ENCODE measurements around the gene DIPK1B.
"Not testable (repeated sequence)": the region's sequence is repeated elsewhere in the genome, so short reads cannot be mapped to it uniquely, and the experiment has no call there.

DIPK1B gene

GRCh38 chr9:136698635-136699246 lies 13.6 kb upstream of the DIPK1B start:
- no peak for DNase-seq (ENCODE audit: low spot score)

DNA sequence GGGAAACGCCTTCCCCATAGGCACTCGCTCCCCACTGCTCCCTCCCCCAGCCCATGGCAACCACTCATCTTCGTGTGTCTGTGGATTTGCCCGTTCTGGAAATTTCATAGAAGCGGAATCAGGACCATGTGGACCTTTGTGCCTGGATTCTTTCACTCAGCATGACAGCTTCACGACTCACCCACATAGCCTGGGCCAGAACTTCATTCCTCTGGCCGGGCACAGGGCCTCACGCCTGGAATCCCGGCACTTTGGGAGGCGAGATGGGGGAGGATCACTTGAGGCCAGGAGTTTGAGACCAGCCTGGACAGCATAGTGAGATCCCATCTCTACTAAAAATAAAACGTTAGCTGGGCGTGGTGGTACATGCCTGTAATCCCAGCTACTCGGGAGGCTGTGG lies 12.1 kb upstream of the DIPK1B start:
- DNase-seq (ENCODE audit: low spot score) = no peak

DNA sequence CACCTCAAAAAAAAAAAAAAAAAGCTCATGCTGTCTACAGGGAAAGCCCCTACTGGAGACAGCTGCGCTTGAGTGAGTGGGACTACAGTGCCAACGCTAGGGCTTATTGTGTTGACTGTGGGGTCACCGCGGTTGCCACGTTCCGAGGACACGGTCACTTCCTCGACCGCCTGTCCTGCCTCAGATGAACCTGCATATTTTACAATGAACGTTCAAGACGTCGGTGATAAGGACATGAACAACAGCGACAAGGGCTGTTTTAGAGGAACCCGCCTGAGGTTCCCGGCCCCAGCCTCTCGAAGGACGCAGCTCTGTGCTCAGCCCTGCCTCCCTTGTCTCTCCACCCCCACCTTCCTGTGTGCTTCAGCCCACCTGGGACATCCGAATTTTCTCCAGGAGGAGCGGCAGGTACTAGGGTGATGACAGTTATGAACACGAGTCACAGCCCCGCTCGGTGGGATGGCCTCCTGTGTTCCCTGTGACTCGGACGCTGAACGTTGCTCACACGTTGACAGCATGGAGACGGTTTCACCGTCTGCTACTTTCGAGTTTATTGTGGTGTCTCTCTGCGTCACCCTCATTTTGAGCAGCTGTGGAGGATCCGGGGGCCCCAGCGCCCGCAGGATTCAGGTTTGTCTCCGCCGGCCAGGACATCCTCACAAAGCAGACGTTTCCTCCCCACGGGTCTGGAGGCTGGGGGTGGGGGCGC lies 11.3 kb upstream of the DIPK1B start:
- DNase-seq (ENCODE audit: low spot score) = no peak

- DNase-seq (ENCODE audit: low spot score) = no peak
These were observed 10.7 kb upstream of the DIPK1B start for GRCh38 chr9:136701668-136702053.

DNA sequence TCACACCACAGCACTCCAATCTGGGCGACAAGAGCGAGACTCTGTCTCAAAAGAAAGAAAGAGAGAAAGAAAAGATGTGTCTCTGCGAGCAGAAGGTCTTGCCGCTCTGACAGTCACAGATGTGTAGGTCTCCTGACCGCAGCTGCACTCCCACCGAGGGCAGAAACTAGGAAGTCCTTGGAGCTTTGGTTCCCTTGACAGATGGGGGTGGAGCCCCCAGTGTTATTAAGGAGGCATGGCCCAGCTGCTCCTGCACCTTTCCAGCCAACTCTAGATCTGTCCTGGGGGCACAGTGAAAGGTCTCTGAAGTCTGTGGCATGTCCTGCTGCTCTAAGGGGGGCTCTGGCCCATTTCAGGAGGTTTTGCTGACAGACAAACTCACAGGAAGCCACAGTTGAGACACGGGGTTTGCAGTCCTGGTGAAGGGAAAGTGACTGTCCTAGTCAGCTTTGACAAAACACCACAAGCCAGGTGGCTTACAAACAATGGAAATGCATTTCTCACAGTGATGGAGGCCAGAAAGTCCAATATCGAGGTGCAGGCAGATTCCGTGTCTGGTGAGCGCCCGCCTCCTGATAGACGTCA lies 9.0 kb upstream of the DIPK1B start:
- DNase-seq (ENCODE audit: low spot score) = no peak

DNA sequence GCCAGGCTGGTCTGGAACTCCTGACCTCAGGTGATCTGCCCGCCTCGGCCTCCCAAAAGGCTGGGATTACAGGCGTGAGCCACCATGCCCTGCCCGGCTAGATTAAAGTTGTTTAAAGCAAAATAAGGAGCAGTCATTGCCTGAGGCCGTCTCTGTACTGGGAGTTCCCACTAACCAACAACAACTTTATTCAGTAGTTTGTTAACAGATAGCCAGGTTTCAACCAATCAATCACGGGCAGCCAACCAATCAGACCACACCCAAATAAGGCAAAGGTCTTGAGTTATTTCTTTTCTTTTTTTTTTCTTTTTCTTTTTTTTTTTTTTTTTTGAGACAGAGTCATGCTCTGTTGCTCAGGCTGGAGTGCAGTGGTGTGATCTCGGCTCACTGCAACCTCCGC lies 7.6 kb upstream of the DIPK1B start:
- not testable (repeated sequence) for DNase-seq (ENCODE audit: low spot score)

- no peak for DNase-seq (ENCODE audit: low spot score)
These were observed 6.8 kb upstream of the DIPK1B start for GRCh38 chr9:136705564-136705963.

- DNase-seq (ENCODE audit: low spot score) = no peak
These were observed 5.4 kb upstream of the DIPK1B start for GRCh38 chr9:136707011-136707410.

GRCh38 chr9:136707849-136708517 lies 4.4 kb upstream of the DIPK1B start:
- no peak for DNase-seq (ENCODE audit: low spot score)

DNA sequence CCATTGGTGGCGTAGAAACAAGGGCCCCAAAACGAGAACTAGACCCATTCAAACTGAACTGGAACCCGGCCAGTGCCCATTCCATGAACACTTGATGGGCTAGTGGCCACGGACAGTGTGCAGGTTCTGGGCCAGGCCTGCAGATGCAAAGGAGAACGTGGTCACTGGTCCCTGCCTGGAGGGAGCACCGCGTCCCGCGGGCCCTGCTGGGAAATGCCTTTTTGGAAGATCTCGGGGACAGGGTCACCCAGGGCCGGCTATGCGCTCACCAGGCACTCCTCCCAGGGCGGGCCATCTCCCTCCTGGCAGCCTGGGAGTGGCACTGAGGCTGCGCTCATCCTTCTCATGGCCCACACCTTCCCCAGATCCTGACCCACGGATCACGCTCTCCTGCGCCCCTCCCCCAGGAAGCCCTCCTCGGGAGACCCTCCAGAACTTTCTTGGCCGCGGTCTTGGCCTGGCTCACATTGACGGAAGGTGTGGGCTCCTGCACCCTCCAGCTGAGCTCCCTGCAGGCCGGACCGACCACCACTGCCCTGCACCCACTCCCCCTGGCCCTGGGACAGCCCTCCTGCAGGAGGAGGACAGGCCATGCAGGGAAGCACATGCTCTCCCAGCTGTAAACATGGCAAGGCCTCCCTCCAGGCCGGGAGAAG lies 2.8 kb upstream of the DIPK1B start:
- DNase-seq (ENCODE audit: low spot score) = no peak

DNA sequence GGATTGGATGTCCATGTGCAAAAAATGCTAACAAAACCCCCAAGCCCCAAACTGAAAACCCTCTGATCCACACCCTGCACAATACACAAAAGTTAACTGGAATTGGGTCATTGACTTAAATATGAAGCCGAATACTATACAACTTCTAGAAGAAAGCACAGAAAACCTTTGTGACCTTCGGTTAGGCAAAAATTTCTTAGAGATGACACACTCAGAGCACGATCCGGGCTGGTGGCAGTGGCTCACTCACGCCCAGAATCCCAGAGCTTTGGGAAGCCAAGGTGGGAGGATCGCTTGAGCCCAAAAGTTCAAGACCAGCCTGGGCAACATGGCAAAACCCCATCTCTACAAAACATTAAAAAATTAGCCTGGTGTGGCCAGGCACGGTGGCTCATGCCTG lies 1.8 kb upstream of the DIPK1B start:
- DNase-seq (ENCODE audit: low spot score) = no peak

DNA sequence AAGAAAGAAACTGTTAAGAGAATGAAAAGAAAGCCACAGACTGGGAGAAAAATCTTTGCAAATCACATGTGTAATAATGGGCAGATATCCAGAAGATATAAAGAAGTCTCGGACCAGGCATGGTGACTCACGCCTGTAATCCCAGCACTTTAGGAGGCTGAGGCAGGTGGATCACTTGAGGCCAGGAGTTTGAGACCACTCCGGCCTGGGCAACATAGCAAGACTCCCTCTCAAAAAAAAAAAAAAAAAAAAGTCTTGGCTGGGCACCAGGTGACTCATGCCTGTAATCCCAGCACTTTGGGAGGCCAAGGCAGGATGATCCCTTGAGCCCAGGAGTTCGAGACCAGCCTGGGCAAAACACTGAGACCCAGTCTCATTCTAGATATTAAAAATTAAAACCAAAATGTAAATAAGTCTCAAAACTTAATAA lies 1.1 kb upstream of the DIPK1B start:
- DNase-seq (ENCODE audit: low spot score) = not testable (repeated sequence)

DNA sequence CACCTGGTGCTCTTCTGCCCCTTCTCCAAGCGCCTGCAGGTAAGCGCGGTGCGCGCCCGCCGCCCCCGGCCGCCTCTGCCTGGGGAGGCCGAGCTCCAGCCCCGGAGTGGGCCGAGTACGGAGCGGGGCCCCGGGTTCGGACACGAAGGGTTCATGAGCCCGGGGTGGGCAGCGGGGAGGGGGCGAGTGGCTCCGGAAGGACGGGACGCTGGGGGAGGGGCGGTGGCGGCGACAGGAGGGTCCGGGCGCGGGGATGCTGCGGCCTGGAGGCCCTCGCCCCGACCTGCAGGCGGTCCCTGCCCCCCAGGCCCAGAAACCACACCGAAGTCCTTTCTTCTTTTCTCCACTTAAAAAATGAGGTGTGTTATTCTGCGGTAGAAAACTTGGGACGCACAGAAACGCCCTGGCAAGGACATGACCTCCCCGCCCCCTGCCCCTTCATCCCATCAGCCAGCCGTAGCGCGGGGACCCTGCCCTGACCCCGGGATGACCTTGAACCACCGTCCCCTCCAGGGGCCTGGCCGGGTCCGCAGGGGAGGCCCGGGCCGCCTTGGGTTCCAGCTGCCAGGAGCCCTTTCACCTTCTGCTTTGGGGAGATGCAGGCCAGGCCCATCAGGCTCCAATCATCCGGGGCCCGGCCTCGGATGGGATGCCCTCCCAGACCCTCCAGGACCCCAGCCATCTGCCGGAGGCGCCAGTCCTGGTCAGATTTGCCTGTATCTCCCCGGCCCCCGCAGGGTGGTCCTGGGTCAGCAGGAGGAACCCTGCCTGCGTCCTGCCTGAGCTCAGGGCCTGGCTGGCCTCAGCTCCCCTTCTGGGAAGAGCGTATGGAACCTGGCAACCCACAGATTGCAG lies 545 bp downstream of the DIPK1B start:
- no peak for DNase-seq (ENCODE audit: low spot score)

- DNase-seq (ENCODE audit: low spot score) = no peak
These were observed 1.2 kb downstream of the DIPK1B start for GRCh38 chr9:136713550-136713949.

DNA sequence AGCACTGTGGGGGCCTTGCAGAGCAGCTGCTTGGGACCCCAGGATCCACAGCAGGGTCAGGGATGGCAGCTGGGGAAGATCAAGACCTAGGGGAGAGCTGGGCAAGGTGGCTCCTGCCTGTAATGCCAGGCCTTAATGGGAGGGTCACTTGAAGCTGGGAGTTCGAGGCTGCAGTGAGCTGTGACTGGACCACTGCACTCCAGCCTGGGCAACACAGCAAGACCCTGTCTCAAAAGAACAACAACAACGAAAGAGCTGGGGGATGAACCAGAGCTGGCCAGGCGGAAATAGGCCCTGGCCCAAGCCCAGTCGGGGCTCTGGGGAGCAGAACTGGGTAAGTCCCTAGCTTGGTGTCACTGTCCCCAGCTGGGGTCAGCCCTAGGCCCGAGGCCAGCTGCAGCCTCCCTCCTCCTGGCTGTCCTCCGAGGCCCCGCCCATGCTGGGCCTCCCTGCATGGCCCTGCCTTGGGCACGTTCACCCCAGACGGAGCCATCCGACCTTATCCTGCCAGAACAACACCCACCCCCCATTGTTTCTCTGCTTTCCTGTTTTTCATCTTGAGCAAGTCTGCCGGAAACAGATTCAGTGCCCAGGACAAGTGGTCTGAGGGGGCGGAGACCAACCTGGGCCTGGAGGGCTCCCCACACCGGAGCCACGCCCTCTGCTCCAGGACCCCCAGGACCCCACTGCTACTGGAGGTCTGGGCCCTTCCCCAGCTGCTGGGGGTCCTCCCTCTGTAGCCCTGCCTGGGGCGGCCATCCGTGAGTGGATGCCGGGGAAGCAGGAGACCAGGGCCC lies 1.9 kb downstream of the DIPK1B start:
- no peak for DNase-seq (ENCODE audit: low spot score)

DNA sequence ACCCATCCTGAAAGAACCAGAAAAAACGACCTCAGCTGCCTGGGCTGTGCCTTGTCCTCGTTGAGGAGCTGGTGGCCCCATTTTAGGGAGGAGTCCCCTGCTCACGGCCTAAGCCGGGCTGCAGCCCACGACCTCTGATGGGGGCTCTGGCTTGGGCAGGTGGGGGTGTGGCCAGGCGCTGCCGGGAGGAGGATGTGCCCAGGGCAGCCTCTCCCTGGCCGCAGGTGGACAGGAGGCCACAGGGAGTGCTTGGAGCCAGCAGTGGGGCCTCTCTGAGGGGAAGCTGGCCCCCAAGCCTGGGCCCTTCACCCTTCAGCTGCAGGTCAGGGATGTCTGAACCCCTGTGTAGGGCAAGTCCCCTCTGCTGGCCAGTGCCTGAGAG lies 2.5 kb downstream of the DIPK1B start:
- no peak for DNase-seq (ENCODE audit: low spot score)

DNA sequence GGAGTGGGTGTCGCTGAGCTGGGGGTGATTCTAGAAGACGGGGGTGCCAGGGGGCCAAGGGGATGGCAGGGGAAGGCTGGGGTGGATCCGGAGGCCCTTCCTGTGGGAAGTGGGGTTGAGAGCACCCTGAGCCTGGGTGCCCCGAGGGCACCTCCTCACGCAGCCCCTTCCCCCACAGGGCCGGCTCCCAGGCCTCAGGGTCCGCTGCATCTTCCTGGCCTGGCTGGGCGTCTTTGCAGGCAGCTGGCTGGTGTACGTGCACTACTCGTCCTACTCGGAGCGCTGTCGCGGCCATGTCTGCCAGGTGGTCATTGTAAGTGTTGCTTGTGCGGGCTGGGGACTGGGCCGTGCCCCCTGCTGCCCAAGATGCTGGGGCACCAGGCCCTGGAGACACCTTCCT lies 5.0 kb downstream of the DIPK1B start:
- DNase-seq (ENCODE audit: low spot score) = no peak

DNA sequence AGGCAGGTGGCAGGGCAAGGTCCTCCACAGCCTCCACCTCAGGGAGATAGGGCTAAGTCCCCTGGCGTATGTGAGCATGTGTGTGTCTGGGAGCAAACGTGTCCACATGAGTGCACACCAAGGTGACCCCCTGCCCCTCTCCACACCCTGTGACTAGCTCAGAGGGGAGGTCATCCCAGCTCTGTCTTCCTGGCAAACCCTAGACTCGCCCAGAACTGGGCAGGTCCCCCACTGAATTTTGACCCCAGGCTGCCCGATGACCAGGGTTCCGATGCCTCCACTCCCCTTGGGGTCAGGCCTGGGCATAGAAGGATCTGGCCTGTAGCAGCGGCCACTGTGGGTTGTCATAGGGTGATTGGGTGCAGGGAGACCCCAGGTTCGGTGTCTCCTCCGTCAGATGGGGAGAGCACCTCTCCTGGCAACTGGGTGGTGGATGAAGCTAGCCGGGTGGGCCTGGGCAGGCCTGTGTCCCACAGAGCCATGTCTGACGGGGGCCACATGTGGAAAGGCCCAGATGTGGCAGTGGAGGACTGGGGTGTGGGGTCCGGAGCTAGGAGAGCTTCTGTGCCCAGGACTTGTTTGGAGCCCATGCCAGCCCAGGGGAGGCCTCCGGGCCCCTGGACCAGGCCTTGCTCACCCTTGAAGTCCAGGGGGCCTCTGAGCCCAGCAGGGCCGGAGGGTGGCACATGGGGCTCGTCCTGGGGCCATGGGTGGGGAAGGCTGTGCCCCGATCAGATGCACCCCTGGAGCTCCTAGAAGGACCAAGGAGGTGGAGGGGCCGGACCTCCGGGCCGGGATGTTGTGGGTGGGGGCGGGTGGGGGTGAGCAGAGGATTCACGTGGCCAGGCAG lies 6.2 kb downstream of the DIPK1B start:
- no peak for DNase-seq (ENCODE audit: low spot score)

DNA sequence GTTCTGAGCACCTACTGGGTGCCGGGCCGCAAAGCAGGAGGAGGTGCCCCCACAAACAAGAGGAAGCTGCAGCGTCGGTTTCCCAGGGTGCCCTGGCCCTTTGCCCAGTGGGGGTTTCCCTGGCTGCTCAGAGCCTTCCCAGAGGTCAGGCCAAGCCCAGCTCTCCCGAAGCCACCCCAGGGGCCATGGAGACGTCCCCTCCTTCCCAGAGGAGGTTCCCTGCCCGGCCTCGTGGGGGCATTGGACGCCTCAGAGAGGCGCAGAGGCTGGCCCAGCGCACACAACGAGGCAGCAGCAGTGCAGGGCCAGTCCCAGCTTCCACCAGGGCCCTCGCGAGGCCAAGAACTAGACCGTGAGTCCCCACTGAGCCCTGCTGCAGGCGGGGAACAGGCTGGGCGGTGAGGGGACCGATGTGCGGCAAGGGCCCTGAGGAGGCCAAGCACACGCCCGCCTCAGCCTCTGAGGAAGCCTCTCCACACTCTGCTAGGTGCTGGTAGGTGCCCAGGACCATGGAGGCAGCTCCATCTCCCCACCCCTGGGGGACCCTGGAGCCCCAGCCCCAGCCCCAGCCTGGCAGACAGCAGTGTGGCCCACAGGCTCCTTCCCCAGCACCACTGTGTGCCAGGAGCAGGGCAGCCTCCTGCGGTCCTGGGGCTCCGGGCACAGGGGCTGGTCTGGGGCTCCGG lies 7.0 kb downstream of the DIPK1B start:
- no peak for DNase-seq (ENCODE audit: low spot score)
